IPS-NIHi7 (cell line): Measurements from ENCODE around the gene MMP28.
A peak's percentile ranks its signal among the peaks of the same experiment; 100 is the strongest.

Source experiments
- DNase-seq: peaks from one replicate; pipeline ENCODE4 v3.0.0; 2012; ENCODE audit warnings: mixed read lengths; ENCODE audit errors: extremely low spot score

The MMP28 gene

DNA sequence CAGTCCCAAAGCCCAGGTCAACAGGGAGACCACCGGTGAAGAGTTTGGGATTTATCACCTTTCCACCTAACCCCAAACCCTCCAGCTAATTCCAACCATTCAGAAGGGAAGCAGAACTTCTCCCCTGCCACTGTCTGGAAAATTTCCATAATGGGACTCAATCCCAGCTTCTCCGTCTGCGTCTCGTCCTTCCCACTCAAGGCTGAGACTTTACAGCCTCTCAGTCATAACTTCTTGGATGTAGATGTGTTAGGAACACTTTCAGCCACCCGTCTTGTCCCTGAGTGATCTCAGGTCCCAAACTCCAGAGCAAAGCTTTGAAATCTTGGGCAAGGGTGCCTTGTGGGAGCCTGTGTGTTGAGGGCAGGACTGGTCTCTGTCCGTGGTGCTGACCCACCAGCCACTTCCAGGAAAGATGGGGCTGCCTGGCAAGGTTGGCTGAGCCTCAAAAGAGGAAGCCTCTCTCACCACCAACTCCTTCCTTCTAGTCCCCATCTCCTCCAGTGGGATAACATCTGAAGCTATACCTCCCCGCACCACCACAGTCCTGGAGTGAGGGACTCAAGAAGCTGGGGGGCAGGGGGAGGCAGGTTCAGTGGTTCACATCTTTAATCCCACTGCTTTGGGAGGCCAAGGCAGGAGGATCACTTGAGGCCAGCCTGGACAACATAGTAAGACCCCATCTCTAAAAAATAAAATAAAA, 51.7 kb downstream of the MMP28 start:
- DNase-seq: peak; percentile 79

GRCh38 chr17:35742896-35743477, 52.5 kb downstream of the MMP28 start:
- no peak for DNase-seq

GRCh38 chr17:35742496-35742895, 52.9 kb downstream of the MMP28 start:
- no peak for DNase-seq

DNA sequence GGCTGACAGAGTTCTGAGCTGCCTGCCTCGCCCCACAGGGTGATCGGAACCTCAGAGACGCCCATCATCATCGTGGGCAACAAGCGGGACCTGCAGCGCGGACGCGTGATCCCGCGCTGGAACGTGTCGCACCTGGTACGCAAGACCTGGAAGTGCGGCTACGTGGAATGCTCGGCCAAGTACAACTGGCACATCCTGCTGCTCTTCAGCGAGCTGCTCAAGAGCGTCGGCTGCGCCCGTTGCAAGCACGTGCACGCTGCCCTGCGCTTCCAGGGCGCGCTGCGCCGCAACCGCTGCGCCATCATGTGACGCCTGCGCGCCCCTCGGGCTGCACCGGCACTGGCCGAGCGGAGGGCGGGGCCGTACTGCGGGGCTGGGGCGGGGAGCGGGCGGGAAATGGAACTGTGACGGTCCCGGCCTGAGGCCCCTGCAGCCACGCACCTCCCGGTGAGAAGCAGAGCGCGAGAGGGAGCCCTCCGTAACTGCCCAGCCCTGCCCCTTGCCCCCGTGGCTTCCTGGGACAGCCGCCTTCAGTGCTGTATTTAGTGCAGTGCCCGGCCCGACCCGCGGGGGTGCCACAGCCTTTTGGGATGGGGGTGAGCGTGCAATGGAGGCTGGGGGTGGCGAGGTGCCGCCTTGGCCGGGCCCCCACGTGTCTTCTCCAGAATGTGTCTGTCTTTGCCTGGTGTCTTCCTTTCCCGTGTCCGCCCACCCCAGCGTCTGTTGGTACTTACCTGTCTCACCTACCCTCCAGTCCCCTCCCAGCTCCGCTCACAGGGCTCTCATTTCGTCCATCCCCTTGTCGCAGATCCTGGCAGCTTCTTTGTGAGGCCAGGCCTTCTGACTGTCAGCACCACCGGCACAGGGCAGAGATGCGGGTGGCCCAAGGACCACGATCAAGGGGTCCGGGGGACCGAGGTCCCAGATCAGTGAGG, 54.2 kb downstream of the MMP28 start:
- peak; percentile 70 for DNase-seq

DNA sequence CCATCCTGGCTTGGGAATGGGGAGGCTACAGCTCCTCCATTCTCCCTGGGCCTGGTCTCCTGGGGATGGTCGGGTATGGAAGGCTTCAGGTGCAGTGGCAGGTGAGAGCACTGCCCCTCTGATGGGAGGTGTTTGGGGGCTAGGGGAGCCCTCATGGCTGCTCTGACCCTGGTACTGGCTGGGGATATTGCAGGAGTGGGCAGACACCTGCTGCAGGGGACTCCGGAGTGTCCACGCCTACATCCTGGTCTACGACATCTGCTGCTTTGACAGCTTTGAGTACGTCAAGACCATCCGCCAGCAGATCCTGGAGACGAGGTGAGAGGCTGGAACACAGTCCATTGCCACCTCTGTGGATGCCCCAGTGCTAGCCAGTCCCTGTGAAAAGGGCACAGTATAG, 55.2 kb downstream of the MMP28 start:
- no peak for DNase-seq

GRCh38 chr17:35738519-35739133, 56.8 kb downstream of the MMP28 start:
- DNase-seq: no peak

DNA sequence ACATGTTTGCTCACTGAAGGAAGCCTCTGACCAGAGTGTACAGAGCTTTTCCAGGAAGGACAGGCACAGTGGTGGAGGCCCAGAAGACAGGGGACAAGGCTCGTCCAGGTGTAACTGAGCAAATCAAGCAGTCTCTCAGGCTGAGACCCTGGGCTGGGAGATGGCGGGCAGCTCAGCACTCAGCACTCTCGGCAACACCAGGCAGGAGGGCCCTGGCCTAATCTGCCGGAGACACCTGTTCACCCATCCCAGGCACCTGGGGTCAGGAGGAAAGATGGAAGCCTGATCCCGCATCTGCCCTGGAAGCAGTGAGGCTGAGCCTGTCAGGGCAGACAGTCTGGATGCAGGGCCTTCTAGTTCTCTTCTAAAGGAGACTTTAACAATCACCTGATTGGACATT, 59.2 kb downstream of the MMP28 start:
- no peak for DNase-seq

DNA sequence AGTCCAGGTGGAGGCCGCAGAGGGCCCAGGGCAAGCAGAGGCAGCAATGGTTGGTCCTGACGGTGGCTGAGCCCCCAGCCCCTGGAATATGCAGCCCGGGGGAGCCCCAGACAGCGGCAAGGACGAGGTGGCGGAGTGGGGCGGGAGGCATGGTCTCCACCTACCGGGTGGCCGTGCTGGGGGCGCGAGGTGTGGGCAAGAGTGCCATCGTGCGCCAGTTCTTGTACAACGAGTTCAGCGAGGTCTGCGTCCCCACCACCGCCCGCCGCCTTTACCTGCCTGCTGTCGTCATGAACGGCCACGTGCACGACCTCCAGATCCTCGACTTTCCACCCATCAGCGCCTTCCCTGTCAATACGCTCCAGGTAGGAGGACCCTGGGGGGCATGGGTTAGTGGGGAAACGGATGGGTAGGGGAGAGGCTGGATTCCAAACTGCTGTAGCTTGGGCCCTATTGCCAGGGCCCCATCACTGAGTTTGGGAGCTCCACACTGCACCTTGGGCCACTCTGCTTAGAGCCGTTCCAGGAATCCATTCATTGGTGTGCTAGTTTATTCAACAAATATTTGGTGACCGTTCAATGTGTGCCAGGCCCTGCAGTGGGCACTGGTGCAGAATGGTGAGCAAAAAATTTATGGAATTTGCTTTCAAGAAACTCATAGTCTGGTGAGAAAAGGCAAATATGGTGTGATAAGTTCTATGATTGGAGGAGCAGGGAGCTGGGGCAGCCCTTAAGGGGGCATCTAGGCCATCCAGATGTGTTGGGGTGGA, 60.2 kb downstream of the MMP28 start:
- DNase-seq: no peak

GRCh38 chr17:35734396-35734795, 61.0 kb downstream of the MMP28 start:
- DNase-seq: no peak

DNA sequence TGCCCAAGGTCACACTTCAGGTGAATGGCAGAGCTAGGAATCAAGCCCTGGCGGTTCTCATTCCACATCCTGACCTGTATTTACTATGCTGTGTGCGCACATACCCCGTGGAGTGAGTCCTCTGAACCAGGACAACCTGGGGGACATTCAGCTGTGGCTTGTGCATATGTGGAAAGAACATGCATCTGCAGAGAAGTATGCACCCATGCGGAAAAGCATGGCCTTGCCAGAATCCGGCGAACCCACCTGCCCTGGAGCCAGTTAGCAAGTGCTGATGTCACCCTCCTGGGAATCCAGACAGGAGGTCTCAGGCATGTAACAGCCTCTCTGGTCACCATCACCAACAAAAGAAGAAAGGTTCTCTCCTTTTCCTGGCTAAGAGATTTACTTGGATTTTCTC, 62.1 kb downstream of the MMP28 start:
- no peak for DNase-seq

- no peak for DNase-seq
These were observed 62.7 kb downstream of the MMP28 start for GRCh38 chr17:35732806-35733136.

GRCh38 chr17:35731917-35732805, 63.3 kb downstream of the MMP28 start:
- no peak for DNase-seq

GRCh38 chr17:35731239-35731916, 64.1 kb downstream of the MMP28 start, which contains the start of gene RASL10B:
Gene RASL10B, plus strand, starts transcription at chr17:35731639. Its CDS starts 3,546 bp downstream, at chr17:35735185.
- DNase-seq: peak; percentile 87

GRCh38 chr17:35730400-35731005, 64.9 kb downstream of the MMP28 start:
- DNase-seq: no peak

DNA sequence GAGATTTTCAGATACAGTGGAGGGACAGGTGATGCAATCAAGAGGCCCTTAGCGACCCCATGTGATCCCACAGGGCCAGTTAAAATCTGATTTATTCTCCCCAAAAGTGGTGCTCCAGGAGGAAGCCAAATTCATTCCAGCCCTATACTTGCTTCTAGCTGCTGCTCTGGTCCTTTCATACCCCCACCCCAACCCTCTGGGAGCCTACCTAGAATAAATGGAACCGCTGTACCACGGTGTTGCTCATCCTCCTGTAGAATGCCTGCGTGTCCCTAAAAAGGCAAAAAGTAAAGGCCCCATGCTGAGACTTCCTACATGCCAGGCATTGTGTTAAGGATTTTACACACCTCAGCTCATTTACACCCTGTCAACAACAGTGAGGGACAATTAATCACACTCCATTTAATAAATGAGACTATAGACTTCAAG, 66.0 kb downstream of the MMP28 start:
- no peak for DNase-seq

GRCh38 chr17:35728551-35728950, 66.9 kb downstream of the MMP28 start:
- no peak for DNase-seq

- DNase-seq: no peak
These were observed 67.8 kb downstream of the MMP28 start for GRCh38 chr17:35727635-35728034.

DNA sequence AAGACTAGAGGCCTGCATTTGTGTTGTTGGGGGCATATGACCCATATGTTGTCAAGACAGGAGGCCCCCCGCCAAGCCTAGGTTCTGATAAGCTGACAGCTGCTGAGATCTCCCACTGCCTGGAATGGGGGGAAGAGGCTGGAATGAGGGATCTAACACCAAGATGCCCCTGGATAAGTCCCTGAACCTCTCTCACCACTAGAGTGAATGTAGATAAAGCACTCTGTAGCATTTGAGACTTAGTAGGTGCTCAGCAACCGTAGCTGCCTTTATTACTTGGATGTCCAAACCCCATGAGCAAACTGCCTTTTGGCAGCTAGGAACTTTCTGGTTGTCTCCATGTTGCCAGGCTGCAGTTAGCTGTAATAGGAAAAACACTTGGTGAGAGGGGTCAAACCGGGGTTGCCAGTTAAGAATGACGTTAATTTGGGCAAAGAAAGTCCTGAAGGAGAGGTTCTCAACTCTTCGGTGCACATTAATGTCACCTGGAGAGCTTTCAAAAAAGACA, 68.4 kb downstream of the MMP28 start:
- no peak for DNase-seq
